MM.1S (cell line): ENCODE data around the gene NHSL2.
"Not testable (repeated sequence)": the region's sequence is repeated elsewhere in the genome, so short reads cannot be mapped to it uniquely, and the experiment has no call there.

Experiments used
- DNase-seq: peaks from one replicate; pipeline ENCODE4 v3.0.0-alpha.2; 2015
- H2AFZ ChIP-seq: fragments of 300-600 bp; sonication (generic); 2 replicates; pipeline ENCODE4 v1.6.0; 2016; ENCODE audit warnings: antibody characterized with exemption, low read length
- H3F3A ChIP-seq: fragments of 300-600 bp; sonication (generic); 2 replicates; pipeline ENCODE4 v1.6.1; 2016; ENCODE audit warnings: mild to moderate bottlenecking, antibody characterized with exemption, low read length, moderate library complexity, mixed read lengths; ENCODE audit not compliant: insufficient read depth
- H3K27ac ChIP-seq: fragments of 300-600 bp; sonication (generic); 2 replicates; pipeline ENCODE4 v1.5.1; 2016; ENCODE audit warnings: mild to moderate bottlenecking, low read length
- H3K27me3 ChIP-seq: fragments of 300-600 bp; sonication (generic); replicated peaks from 2 replicates; pipeline ENCODE4 v1.6.0; 2016; ENCODE audit warnings: low read length; ENCODE audit not compliant: insufficient read depth
- H3K36me3 ChIP-seq: fragments of 300-600 bp; sonication (generic); replicated peaks from 2 replicates; pipeline ENCODE4 v1.6.1; 2016; ENCODE audit warnings: mild to moderate bottlenecking, low read length, mixed read lengths; ENCODE audit not compliant: insufficient read depth
- H3K4me1 ChIP-seq: fragments of 300-600 bp; sonication (generic); 2 replicates; pipeline ENCODE4 v1.6.1; 2016; ENCODE audit warnings: low read length, mixed read lengths
- H3K4me2 ChIP-seq: fragments of 300-600 bp; sonication (generic); 2 replicates; pipeline ENCODE4 v1.6.0; 2016; ENCODE audit warnings: low read depth, low read length
- H3K4me3 ChIP-seq: fragments of 300-600 bp; sonication (generic); 2 replicates; pipeline ENCODE4 v1.5.1; 2016; ENCODE audit warnings: low read length, mixed read lengths
- H3K79me2 ChIP-seq: fragments of 300-600 bp; sonication (generic); 2 replicates; pipeline ENCODE4 v1.6.1; 2016; ENCODE audit warnings: mixed run types, low read length, mixed read lengths
- H3K9ac ChIP-seq: fragments of 300-600 bp; sonication (generic); 2 replicates; pipeline ENCODE4 v1.6.1; 2016; ENCODE audit warnings: low read length, mixed read lengths
- H3K9me2 ChIP-seq: fragments of 300-600 bp; sonication (generic); replicated peaks from 2 replicates; pipeline ENCODE4 v1.6.1; 2016; ENCODE audit warnings: mild to moderate bottlenecking, low read length, mixed read lengths; ENCODE audit not compliant: insufficient read depth
- H3K9me3 ChIP-seq: fragments of 300-600 bp; sonication (generic); replicated peaks from 2 replicates; pipeline ENCODE4 v1.6.1; 2016; ENCODE audit warnings: mild to moderate bottlenecking, low read length, mixed read lengths; ENCODE audit not compliant: insufficient read depth
- H4K20me1 ChIP-seq: fragments of 300-600 bp; sonication (generic); 2 replicates; pipeline ENCODE4 v1.6.1; 2016; ENCODE audit warnings: mild to moderate bottlenecking, low read length, moderate library complexity, mixed read lengths; ENCODE audit not compliant: insufficient read depth
- CTCF ChIP-seq: fragments of 300-600 bp; sonication (generic); IDR thresholded peaks from 2 replicates; pipeline ENCODE4 v1.5.1; 2016; ENCODE audit warnings: antibody characterized with exemption, low read length, mixed read lengths
- EZH2 ChIP-seq: fragments of 300-600 bp; sonication (generic); optimal IDR thresholded peaks from 2 replicates; pipeline ENCODE3; 2017; ENCODE audit warnings: low read depth, mild to moderate bottlenecking, antibody characterized with exemption, low read length, mixed read lengths
- EZH2phosphoT487 ChIP-seq: fragments of 300-600 bp; sonication (generic); IDR thresholded peaks from 2 replicates; pipeline ENCODE4 v1.6.1; 2018; ENCODE audit warnings: antibody characterized with exemption, low read length

NHSL2 gene

GRCh38 chrX:71955530-71956120 is 45.0 kb downstream of the NHSL2 start:
- Histone ChIP-seq H3K79me2 (no peaks in the 10 kb centered on the region), H2AFZ (no peak overlapping the region), H4K20me1 (no peaks in the 10 kb centered on the region), H3K36me3 (no peaks in the 10 kb centered on the region), H3K4me2 (no peak overlapping the region), H3K9me3 (no peaks in the 10 kb centered on the region), H3K9me2 (no peaks in the 10 kb centered on the region), H3F3A (no peaks in the 10 kb centered on the region), H3K27me3 (no peaks in the 10 kb centered on the region), H3K9ac (no peak overlapping the region), H3K27ac (no peak overlapping the region), H3K4me3 (no peak overlapping the region), H3K4me1 (no peaks in the 10 kb centered on the region)
- DNase-seq: no peak
- no peak for TF ChIP-seq EZH2
- no peak for TF ChIP-seq CTCF
- TF ChIP-seq EZH2phosphoT487: no peak

- H3K9me3 ChIP-seq: no peaks in the 10 kb centered on the region
- H4K20me1 ChIP-seq: no peaks in the 10 kb centered on the region
- no peak overlapping the region for H3K9ac ChIP-seq
- no peak overlapping the region for H3K27ac ChIP-seq
- no peak overlapping the region for H3K4me2 ChIP-seq
- no peaks in the 10 kb centered on the region for H3K9me2 ChIP-seq
- H2AFZ ChIP-seq: no peak overlapping the region
- no peaks in the 10 kb centered on the region for H3K4me1 ChIP-seq
- no peaks in the 10 kb centered on the region for H3K36me3 ChIP-seq
- DNase-seq: no peak
- H3K79me2 ChIP-seq: no peaks in the 10 kb centered on the region
- no peaks in the 10 kb centered on the region for H3F3A ChIP-seq
- H3K27me3 ChIP-seq: no peaks in the 10 kb centered on the region
- no peak overlapping the region for H3K4me3 ChIP-seq
- no peak for TF ChIP-seq EZH2
- TF ChIP-seq CTCF: no peak
- TF ChIP-seq EZH2phosphoT487: no peak
Measured at GRCh38 chrX:71958281-71958675, 47.6 kb downstream of the NHSL2 start.

- not testable (repeated sequence) for H3K9me2 ChIP-seq, H3K4me2 ChIP-seq, H3K27me3 ChIP-seq, DNase-seq, H4K20me1 ChIP-seq, H3K4me1 ChIP-seq, H3K79me2 ChIP-seq, H2AFZ ChIP-seq, H3K27ac ChIP-seq, H3K9me3 ChIP-seq, H3K36me3 ChIP-seq, H3K4me3 ChIP-seq, H3K9ac ChIP-seq, H3F3A ChIP-seq
Measured at GRCh38 chrX:71964184-71964583, 53.5 kb downstream of the NHSL2 start.

- Histone ChIP-seq H3K36me3 (no peaks in the 10 kb centered on the region), H3K9ac (no peak overlapping the region), H3K27me3 (no peaks in the 10 kb centered on the region), H2AFZ (no peak overlapping the region), H3K9me3 (no peaks in the 10 kb centered on the region), H3K4me3 (no peak overlapping the region), H3K9me2 (no peaks in the 10 kb centered on the region), H3K4me1 (peaks cover 24% of the 10 kb centered on the region), H4K20me1 (no peaks in the 10 kb centered on the region), H3K4me2 (no peak overlapping the region), H3K27ac (no peak overlapping the region), H3F3A (peaks cover 13% of the 10 kb centered on the region; the same call in 1 of the 2 replicates), H3K79me2 (no peaks in the 10 kb centered on the region)
- TF ChIP-seq EZH2phosphoT487 (no peak), EZH2 (no peak), CTCF (no peak)
- no peak for DNase-seq
Measured at GRCh38 chrX:71974916-71975315, 64.3 kb downstream of the NHSL2 start.
